UCSD-AML1 (cell line): ENCODE data around the gene PGM1.
"Not testable (repeated sequence)": the region's sequence is repeated elsewhere in the genome, so short reads cannot be mapped to it uniquely, and the experiment has no call there.

Experiments
- DNase-seq: peaks from one replicate; lab custom pipeline; 2025; ENCODE audit not compliant: unreplicated experiment; lab: John Stamatoyannopoulos, UW

PGM1 gene

DNA sequence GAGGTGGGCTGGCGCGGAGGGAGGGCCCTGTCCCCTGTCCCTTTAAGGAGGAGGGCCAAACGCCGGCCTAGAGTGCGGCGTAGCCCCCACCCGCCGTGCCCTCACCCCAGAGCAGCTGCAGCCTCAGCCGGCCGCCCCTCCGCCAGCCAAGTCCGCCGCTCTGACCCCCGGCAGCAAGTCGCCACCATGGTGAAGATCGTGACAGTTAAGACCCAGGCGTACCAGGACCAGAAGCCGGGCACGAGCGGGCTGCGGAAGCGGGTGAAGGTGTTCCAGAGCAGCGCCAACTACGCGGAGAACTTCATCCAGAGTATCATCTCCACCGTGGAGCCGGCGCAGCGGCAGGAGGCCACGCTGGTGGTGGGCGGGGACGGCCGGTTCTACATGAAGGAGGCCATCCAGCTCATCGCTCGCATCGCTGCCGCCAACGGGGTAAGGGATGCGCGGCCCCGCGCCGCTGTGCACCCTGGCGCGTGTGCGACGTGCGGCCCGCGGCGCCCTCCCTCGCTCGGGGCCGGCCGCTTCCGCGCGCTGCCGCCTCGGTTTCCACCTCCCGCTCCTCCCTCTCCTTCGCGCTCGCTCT lies at the start of gene PGM1:
Gene PGM1, plus strand, starts transcription at position 109 of the 583 bp plus-strand sequence. Its CDS starts 78 bp downstream, at position 187.
- peak; percentile 66 for DNase-seq

DNA sequence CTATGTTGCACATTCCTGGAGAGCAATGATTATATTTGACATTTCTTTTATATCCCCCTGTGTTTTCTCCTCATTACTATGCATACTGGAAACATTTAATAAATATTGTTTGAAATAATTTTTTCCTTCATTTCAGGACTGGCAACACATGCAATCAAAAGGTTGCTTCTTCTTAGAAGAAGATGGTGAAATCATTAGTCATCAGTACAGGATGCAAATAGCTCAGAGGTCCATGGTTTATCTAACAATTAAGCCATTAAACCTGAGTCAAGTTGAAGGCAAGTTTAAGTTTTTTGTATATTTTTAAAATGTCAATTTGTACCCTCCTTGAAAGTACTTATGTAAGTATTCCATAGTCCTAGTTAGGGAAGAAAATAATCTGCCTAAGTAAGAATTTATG lies 47.4 kb upstream of the PGM1 start:
- no peak for DNase-seq

DNA sequence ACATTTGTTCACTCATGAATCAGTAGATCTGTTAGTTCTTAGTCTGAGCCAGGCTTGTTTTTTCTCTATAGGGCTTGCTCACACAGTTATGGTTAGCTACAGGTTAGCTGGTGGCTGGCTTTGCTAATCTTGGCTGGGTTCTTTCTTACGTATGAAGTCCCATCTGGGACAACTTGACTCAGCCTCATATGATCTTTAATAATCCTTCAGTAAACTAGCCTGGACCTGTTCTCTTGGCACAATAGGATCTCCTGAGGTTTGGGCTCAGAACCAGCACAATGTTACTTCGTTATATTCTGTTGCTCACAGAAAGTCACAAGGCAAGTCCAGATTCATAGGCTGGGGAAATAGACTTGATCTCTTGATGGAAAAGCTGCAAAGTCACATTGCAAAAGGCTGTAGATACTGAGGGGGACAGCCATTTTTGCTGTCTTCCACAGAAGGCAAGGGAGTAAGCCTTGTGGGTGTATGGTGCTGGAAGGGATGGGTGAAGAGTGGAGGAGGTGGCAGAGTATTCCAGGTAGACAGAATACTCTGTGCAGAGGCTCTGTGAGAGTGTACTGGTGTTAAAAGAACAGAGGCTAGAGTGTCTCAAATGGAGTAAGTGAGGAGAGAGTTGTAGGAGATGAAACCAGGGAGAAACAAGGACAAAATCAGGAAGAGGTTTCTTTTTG lies 45.5 kb upstream of the PGM1 start:
- DNase-seq = no peak

DNA sequence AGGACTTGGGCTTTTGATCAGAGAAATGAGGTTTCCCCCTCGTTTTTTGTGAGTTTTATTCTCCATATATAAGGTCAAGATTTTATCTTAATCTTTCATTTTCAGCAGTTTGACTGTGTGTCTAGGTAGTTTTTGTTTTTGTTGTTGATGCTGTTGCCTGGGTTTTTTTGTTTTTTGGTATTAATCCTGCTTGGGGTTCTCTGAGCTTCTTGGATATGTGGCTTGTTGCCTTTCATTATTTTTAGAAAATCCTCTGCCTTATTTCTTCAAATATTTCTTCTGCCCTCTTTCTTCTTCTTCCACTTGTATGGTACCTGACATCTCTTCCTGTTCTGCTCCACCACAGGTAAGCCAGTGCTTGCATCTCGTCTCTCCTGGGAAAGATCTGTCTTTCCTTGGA lies 44.9 kb upstream of the PGM1 start:
- DNase-seq = no peak

DNA sequence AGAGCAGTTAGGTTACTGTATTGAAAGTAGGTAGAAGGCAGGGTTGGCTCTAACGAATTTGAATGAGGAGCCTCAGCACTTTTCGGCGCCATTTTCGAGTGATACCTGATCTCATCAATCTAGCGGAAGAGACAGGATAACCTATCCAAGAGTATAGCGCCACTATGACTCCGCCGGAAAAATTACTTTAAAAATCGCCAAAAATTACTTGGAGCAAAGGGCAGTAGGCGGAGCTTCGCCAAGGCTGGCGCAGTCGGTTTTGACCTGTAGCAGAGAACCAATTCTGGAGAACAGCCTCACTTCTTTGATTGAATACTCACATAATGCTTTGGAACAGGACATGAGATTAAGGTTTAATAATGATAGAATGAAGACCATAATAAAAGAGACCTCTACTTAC lies 44.3 kb upstream of the PGM1 start:
- DNase-seq = no peak

DNA sequence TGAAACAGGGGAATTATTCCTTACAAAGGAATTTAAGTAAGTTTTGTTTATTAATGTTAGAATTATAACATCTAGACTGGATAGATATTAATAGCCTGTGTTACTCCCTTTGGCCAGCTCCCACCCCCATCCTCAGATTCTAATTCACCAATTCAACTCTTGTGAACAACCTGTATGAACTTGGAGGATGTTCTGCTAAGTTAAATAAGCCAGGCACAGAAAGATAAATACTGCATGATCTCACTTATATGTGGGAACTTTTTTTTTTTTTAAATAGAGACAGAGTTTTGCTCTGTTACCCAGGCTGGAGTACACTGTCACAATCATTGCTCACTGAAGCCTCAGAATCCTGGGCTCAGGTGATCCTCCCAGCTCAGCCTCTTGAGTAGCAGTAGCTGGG lies 37.7 kb upstream of the PGM1 start:
- no peak for DNase-seq

DNA sequence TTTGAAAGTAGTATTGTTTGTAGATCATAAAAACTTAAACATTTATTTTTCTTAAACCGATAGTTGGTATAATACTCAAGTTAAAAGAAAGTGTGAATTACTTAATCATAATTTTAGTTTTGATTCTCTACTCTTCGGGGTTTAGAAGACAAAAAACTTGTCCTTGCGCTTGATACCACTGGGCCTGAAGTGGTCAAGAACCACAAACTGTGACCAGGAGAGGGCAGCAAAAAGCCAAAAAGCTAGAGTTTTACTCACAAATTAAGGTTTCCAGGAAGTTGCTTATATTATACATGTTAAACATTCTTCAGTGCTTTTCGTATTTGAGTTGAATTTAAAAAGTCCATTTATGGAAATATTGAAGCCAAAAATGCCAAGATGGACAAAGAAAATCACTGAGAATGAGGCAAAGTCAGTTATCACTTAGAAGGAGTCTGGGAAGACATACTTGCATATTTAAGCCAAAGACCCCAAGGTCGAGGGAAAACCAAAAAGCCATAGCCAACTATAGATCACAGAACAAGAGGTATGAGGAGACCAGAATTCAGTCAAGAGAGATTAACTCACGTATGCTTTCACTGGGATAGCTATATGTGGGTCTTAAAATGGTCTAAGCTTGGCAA lies 35.7 kb upstream of the PGM1 start:
- DNase-seq = no peak

DNA sequence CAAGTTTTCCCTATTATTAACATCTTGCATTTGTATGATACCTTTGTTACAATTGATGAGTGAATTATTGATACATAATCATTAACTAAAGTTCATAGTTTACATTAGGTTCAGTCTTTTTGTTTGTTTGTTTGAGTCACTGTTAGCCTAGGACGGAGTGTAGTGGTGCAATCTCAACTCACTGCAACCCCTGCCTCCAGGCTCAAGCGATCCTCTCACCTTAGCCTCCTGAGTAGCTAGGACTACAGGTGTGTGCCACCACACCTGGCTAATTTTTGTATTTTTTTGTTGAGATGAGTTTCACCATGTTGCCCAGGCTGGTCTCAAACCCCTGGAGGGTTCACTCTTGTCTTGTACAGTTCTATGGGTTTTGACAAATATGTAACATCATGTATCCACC lies 33.9 kb upstream of the PGM1 start:
- no peak for DNase-seq

DNA sequence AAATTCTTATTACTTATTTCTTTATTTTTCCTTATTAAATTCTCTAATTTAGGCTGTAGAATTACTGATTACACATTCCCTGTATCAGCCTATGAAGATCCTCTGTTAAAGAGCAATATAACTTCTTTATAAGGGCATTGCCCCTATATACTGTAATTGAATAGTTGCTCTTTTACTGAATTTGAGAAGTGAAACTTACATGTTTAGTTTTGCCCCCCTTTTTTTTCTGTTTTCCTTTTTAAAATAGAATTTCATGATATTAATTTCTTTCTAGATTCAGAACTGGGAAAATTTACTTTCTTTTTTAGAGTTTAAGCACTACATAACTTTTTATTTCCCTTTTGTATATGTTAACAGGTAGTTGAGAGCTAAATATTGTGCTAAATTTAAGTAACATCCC lies 29.5 kb upstream of the PGM1 start:
- DNase-seq = no peak

DNA sequence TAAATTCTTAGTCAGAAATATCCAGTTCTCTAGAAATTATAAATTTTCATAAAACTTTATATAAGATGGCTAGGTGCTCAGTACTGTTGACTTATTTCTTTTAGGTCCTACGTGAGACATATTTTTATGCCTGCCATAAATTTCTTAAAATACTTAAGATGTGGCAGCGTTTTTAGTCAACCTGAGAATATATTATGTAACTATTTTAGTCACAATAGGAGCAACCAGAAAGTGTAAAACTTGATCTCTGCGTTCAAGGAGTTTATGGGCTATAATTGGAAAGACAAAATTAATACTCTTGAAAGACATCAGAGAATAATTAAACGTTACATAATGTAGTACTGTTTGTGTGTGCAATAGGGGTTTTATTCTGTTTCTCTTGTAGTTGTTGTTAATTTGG lies 24.1 kb upstream of the PGM1 start:
- no peak for DNase-seq

DNA sequence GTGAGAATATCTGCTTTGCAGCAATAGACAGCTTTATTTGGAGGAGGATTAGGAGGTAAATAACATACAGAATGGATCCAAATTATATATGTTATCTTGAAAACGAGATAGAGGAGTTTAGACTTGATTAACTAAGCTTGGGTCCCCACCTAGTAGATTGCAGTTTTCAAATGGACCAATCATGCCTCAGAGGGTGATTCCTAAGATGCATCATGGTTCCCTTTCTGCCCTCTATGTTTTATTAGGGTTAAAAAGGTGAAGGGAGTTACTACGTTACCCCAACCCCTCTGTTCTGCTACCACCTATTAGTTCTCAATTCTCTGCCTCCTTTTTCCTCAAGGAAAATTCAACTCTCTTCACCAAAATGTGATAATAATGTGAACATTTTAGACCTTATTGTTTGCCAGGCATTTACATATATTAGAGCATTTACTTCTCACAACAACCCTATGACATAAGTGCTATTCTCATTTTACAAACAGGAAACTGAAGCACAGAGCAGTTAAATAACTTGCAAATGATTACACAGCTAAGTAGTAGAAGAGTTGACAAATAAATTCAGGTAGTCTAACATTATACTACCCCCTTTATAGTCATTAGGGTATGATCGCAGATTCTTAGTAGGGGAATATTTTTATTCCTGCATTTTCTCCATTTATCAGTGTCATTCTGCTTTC lies 23.4 kb upstream of the PGM1 start:
- DNase-seq = no peak

DNA sequence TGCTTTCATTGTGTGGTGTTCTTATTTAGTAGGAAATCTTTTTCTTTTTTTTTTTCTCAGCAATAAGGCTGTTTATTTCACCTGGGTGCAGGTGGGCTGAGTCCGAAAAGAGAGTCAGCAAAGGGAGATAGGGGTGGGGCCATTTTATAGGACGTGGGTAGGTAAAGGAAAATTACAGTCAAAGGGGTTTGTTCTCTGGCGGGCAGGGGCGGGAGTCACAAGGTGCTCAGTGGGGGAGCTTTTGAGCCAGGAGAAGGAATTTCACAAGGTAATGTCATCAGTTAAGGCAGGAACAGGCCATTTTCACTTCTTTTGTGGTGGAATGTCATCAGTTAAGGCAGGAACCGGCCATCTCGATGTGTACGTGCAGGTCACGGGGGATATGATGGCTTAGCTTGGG lies 20.5 kb upstream of the PGM1 start:
- not testable (repeated sequence) for DNase-seq

DNA sequence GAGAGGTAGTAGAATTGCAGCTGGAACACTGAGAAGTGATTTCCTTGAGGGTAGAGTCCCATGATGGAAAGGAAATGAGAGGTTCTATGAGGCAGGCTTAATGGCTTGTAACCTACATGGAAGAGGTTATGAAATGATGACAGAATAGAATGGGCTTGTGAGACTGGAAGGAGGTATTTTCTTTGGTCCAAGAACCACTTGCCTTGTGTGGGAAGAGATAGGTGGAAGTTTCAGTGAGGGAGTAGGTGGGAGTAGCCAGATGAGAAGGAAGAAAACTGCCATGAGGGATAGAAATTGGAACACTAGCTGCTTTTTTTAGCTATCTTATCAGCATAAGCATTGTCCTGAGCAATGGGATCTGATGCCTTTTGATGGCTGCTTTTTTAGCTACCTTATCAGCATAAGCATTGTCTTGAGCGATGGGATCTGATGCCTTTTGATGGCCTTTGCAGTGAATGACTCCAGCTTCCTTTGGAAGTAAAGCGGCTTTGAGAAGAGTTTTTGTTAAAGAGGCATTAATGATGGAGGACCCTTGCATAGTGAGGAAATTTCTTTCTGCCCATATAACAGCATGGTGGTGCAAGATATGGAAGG lies 18.9 kb upstream of the PGM1 start:
- DNase-seq = not testable (repeated sequence)

DNA sequence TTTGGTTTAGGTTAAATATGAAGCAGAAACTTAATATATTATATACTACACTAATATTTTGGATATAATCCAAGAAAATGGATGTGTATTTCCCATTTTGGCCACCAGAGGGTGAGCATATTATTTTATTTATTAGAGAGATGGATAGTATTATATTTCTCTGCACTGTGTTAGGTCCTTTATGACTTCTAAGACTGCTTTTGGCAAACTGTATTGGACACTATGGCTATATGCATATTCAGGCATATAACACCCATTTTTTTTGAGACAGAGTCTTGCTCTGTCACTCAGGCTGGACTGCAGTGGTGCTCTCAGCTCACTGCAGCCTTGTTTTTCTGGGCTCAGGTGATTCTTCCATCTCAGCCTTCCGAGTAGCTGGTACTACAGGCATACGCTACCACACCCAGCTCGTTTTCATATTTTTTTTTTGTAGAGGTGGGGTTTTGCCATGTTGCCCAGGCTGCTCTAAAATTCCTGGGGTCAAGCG lies 17.8 kb upstream of the PGM1 start:
- no peak for DNase-seq

DNA sequence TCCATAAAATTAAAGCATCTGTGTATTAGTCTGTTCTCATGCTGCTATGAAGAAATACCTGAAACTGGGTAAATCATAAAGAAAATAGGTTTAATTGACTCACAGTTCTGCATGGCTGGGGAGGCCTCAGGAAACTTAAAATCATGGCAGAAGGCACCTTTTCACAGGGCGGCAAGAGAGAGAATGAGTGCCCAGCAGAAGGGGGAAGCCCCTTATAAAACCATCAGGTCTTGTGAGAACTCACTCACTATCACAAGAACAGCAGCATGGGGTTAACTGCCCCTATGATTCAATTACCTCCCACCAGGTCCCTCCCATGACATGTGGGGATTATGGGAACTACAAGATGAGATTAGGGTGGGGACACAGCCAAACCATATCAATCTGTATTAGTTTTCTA lies 6.9 kb upstream of the PGM1 start:
- not testable (repeated sequence) for DNase-seq

DNA sequence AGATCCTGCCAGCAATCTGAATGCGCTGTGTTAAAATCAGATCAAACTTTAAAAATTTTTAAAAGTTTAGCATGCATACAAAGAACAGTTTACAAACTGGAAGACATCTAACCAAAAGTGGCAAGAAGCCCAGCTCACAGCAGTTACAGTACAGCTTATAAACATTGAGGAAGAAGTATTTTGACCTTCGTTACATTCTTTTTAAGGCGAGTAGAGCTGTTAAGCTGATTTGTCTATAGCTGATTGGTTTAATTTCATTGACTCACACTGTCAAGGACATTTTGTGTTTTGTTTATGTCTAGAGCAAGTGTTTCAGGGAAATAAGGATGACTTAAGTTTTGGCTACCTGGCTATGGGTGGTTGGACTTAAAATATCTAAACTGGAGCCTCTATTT lies 3.0 kb upstream of the PGM1 start:
- DNase-seq = no peak

DNA sequence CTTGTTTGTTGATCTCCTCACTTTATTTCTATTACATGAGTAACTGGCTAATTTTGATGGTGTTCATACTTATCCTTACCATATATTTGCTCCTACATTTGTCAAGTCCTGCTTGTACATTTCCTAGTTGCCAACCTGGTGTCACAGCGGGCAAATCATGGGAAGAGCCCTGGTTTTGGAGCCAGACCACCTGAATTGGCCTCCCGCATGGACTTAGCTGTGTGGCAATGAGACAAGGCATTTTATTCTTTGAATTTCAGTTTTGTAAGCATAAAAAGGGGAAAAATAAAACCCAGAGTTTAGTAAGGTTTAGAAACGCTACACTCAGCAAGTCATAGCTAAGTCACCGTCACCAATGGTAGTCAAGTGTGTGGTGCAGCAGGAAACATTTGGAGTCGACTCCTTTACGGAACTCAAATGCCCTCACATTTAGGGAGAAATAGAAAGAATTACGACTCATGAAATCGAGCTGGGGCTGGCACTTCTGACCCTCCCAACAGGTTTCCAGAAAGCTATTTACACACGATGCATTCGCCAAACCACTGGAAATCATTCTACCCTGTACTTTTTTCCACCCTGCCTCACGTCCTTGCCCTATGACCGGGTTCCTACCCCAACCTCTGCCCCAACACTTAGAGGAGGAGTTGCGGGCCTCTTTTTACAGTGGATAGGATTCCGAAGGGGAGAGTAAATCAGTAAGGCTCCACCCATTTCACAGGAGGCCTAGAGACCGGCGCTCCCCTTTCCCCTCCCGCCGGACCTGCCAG lies 492 bp upstream of the PGM1 start:
- no peak for DNase-seq

DNA sequence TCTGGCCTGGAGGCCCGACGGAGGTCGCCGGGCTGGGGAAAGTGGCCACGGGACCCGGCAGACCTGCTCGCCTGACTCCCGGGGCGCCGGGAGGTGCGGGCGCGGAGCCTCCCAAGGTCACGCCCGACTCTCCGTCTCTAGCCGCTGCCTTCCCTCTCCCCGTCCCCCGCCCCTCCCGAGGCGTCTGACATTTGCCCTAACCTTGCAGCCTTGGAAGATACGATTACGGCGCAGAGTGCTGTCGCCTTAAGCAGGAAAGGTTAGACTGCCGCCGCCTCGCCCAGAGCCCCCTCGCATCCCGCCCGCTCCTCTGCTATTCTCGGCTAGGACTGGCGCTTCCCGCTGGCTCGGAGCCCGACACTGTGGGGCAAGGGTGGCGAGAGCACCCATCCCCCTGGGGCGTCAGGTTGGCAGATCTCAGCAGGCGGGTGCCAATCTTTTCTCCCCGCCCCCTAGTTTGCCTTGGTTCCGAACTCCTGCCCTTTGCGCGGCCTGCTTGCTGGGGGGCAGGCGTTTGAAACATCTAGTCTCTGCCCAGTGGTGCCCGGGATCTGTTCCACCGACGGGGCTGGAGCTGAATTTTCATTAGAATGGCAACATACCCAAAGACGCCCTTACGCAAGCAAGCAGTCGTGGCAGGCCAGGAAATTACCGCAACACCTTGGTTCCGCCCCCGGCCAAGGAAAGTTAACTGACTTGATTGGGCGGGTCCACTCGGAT lies 835 bp downstream of the PGM1 start:
- peak; percentile 33 for DNase-seq

DNA sequence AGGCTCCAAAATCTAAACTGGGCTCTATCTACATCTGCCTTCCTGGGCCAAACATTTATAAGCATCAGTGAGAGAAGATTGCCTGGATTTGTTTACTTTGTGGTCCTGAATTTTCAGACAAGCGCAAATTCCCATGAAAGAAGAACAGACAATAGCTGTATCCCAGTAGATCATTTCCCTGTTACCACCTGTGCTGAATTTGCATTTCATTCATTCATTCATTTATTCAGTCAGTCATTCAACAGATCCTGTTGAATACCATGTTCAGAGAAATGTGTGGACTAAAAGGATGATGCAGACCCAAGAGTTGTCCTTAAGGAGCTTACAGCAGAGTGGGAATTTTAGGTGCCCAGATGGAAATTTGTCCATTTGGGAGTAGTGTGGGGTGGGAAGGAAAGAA lies 2.2 kb downstream of the PGM1 start:
- no peak for DNase-seq

DNA sequence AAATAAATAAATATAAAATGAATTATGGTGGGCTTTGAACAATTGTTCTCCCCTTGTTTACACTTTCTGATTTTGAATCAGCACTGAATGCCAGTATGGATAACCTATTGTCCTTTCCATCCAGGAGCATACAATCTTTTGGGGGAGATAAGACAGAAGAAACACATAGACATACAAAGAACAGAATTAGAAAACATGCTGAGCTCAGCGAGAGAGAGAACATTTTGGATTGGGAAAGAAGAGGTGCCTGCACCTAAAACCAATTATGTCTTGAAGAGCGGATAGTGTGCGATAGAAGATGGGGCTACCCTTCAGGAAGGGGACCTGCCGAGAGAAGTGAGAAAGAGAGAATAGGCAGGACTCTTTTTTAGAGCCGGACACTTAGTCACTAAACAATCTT lies 6.6 kb downstream of the PGM1 start:
- no peak for DNase-seq
